ENCODE measurements around the gene CREB3L1.

Gene CREB3L1

GRCh38 chr11:46275964-46276641, 1.4 kb upstream of the CREB3L1 start:
- no peak for DNase-seq

GRCh38 chr11:46277313-46277621, 195 bp upstream of the CREB3L1 start:
- DNase-seq: peak; percentile 16 to 33

GRCh38 chr11:46278387-46279125, 1.1 kb downstream of the CREB3L1 start:
- DNase-seq: no peak

- DNase-seq: no peak
Measured at GRCh38 chr11:46279126-46280099, 2.0 kb downstream of the CREB3L1 start.

- no peak for DNase-seq
Measured at GRCh38 chr11:46280706-46281105, 3.2 kb downstream of the CREB3L1 start.

GRCh38 chr11:46281371-46281831, 3.9 kb downstream of the CREB3L1 start:
- DNase-seq: peak; percentile 6 to 20

GRCh38 chr11:46285173-46285572, 7.7 kb downstream of the CREB3L1 start:
- no peak for DNase-seq

- DNase-seq: no peak
Measured at GRCh38 chr11:46285594-46286033, 8.2 kb downstream of the CREB3L1 start.

GRCh38 chr11:46286789-46287188, 9.3 kb downstream of the CREB3L1 start:
- no peak for DNase-seq

GRCh38 chr11:46288451-46288850, 11.0 kb downstream of the CREB3L1 start:
- DNase-seq: no peak

- peak; percentile 45 to 48 for DNase-seq
Measured at GRCh38 chr11:46290011-46290410, 12.5 kb downstream of the CREB3L1 start.

GRCh38 chr11:46290598-46291309, 13.3 kb downstream of the CREB3L1 start:
- peak in 1 of 2 donors; percentile 31 for DNase-seq

- no peak for DNase-seq
Measured at GRCh38 chr11:46291441-46292150, 14.1 kb downstream of the CREB3L1 start.

GRCh38 chr11:46293066-46293465, 15.6 kb downstream of the CREB3L1 start:
- no peak for DNase-seq

- no peak for DNase-seq
Measured at GRCh38 chr11:46293641-46294103, 16.2 kb downstream of the CREB3L1 start.

GRCh38 chr11:46294365-46295309, 17.2 kb downstream of the CREB3L1 start:
- no peak for DNase-seq

GRCh38 chr11:46295312-46296058, 18.0 kb downstream of the CREB3L1 start:
- DNase-seq: peak; percentile 42 to 62

- no peak for DNase-seq
Measured at GRCh38 chr11:46296059-46296527, 18.6 kb downstream of the CREB3L1 start.

All from inflammatory macrophage (primary cell).